NCI-H748 (cell line): Measurements from ENCODE around the gene PGP.

Source experiments
- DNase-seq: peaks from one replicate; lab custom pipeline; 2025; ENCODE audit not compliant: unreplicated experiment; lab: John Stamatoyannopoulos, UW

Gene PGP

DNA sequence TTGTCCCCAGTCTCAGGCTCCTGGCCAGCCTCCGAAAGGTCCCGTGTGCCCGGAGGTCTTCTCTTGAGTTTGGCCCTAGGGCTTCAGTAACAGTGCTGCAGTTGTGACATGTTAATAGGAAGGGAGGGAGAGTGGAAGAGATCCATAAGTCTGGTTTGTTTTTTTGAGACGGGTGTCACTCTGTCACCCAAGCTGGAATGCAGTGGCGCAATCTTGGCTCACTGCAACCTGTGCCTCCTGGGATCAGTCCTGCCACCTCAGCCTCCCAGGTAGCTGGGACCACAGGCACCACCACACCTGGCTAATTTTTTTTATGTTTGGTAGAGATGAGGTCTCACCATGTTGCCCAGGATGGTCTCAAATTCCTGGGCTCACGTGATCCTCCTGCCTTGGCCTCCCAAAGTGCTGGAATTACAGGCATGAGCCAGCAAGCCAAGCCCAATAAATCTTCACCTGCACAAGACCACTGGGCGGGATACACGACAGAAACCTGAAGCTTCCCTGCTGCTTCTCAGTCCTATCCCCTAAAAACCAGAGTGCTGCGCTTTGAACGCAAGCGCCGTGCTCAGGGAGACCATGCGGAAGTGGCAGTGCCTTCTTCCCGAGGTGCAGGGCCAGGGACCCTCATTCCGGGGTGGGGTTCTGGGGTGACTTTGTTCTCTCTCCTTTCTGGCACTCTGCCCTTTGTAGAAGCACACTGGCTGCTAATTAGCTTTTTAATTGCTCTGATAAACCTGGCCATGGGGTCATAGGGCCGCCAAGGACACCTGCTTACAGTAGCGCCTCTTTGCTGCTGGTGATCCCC, 48.2 kb downstream of the PGP start:
- no peak for DNase-seq

DNA sequence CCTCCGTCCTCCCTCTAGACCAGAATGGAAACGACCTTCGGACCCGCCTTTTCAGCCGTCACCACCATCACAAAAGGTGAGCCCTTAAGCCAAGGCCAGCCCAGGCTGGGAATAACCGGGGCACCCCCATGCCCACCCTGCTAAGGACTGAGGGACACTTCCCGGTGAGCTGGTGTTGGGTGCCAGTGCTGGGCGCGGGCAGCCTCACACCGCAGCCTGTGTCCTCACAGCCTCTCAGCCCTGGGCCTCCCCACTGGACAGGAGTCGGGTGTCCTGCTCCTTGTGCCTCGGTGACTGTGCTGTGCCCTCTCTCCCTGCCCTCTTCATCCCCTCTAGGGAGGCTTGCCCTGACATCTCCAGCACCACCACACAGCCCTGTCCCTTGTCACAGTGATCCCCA, 48.8 kb downstream of the PGP start:
- no peak for DNase-seq

DNA sequence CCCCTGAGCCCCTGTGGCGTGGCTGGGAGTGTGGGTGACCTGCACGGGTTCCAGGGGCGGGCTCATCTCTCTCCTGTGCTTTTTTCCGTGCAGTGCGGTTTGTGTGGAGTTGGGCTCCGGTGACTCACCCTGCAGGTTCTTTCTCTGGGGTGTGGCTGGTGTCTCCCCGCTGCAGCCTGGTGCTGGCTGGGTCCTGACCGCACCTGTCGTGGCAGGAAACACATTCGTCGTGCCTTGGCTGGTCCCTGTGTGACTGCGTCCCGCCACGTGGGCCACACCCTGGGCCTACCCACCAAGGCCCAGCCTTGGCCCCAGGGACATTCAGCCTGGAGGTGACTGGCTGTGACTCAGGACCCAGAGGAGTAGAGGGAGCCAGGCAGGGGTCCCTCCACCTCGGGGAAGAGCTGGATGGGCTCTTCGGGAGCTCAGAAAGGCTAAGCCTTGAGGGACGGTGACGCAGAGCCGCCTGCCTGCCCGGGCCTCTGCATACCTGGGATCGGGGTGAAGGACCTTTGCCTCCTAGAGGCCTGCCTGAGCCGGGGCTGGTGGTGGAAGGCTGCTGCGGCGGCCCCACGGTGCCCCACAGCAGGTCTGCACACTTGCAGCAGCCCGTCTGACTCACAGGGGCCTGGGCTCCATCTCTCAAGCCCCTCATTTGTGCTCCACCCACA, 51.3 kb downstream of the PGP start:
- DNase-seq: no peak

DNA sequence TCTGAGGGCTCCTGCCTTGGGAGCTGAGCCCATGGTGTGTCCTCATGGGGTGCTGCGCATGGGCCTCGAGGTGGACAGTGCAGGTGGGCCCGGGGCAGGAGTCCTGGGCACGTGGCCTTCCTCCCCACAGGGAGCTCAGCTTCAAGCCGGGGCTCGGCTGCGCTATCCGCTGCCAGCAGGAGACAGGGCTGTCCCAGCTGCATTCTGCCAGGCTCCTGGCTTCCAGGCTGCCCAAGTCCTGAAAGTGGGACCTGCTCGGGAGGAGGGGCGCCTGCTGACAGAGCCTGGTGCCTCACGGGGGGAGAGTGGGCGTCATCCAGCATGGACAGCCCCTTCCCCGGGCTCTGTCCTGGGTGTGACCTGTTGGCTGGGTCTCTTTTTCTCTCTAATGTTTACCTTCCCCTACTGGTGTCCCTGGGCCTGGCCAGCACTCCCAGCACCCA, 51.9 kb downstream of the PGP start:
- no peak for DNase-seq

DNA sequence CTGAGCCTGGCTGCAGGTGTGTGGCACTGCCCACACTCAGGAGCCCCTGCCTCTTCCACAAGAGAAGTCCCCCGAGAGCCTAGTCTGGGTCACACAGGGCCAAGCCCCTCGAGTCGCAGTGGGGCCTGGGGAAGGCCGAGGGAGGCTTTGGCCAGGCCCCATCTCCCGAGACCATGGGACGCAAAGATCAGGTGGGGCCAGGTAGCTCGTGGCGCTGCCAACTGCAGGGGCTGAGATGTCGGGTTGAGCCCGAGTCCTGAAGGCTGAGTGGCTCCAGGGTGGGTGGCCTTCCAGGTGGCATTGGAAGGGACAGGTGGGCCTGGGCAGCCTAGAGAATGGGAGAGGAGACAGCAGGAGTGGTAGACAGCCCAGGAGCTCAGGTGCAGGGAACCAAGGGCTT, 52.7 kb downstream of the PGP start:
- no peak for DNase-seq
